Right lobe of liver (tissue), 6 donors: ENCODE data around the gene LINC00632. TPM values are rescaled to one million over a fixed set of nuclear protein-coding genes. Genes with fewer than 3 reads are reported as not detected.

ENCODE experiments used
- ATAC-seq, 4 donors: fragments of 200-7000 bp; cut with Tn5 transposase; one replicate each; pipeline ENCODE4 v1.9.1; 2020; ENCODE audit warnings: mild to moderate bottlenecking in 4 of 4, moderate library complexity in 4 of 4
- DNase-seq, 3 donors: peaks; one replicate each; pipeline ENCODE4 v3.0.0-alpha.2; 2020
- H3K27ac ChIP-seq, 3 donors: fragments of 200-600 bp; one replicate each; pipeline ENCODE4 v1.8.0; 2022
- H3K27me3 ChIP-seq, 2 donors: fragments of 200-600 bp; one replicate each; pipeline ENCODE4 v1.8.0; 2022
- H3K36me3 ChIP-seq, 4 donors: fragments of 200-600 bp; sonication (generic) in 1 of 4; one replicate each; pipeline versions ENCODE4 v1.5.1 to v1.8.0; 2017 to 2022; ENCODE audit warnings: control low read depth in 1 of 4
- H3K4me1 ChIP-seq, 4 donors: fragments of 200-600 bp; sonication (generic) in 1 of 4; one replicate each; pipeline versions ENCODE4 v1.5.1 to v1.8.0; 2017 to 2022; ENCODE audit warnings: control low read depth in 1 of 4
- H3K4me3 ChIP-seq, 3 donors: fragments of 200-600 bp; one replicate each; pipeline ENCODE4 v1.8.0; 2022
- H3K9me3 ChIP-seq, 4 donors: fragments of 200-600 bp; sonication (generic) in 1 of 4; one replicate each; pipeline versions ENCODE4 v1.5.1 to v1.8.0; 2017 to 2022; ENCODE audit warnings: control low read depth in 1 of 4
- POLR2A ChIP-seq: fragments of 450-650 bp; IDR thresholded peaks from one replicate; pipeline ENCODE4 v1.6.1; 2017; ENCODE audit warnings: antibody characterized with exemption, mild to moderate bottlenecking
- WGBS: methylation state at CpG from one replicate; pipeline ENCODE4 v1.1.6; 2018; ENCODE audit warnings: low coverage, low lambda C conversion rate; ENCODE audit not compliant: insufficient coverage; ENCODE audit errors: missing lambda C conversion rate; 5-methylcytosine and 5-hydroxymethylcytosine counted together
- intact Hi-C, 2 donors: fragments of 100-400 bp; cut with DNase I; formaldehyde crosslinking; loops; one replicate each; pipeline versions ENCODE4 v1.11.2 to v1.14.1; 2022
- total RNA-seq, 6 experiments: library from RNA; depleted of rRNA in 2 of 6; stranded (reverse); fragments of >200 nt in 2 of 6; fragmentation: NEBNext Ultra II Directional in 3 of 6; extraction: Animal tissue kit (Norgen Biotek cat#: 25700) in 3 of 6; gene quantifications; one replicate each; pipeline versions ENCODE4 v1.1.0 to v1.2.4, GENCODE V29; 2016 to 2023
- TF ChIP-seq, protein P1 (sequence below), 4 donors: fragments of 200-600 bp in 3 of 4; fragments of 450-650 bp in 1 of 4; IDR thresholded peaks; one replicate each; pipeline versions ENCODE4 v1.5.1 to v1.8.0; 2016 to 2022; ENCODE audit warnings: antibody characterized with exemption in 4 of 4, mild to moderate bottlenecking in 2 of 4
- donor health status: DM: no; HTN: yes; CAD: no.
- donor health status: DM: no; HTN: no; CAD: no.
- donor health status: DM: no; HTN: no; CAD: no.
- donor health status: DM: no; HTN: yes; CAD: no.
- donor health status: DM: no; HTN: yes; CAD: no.

Gene LINC00632
- total RNA-seq, 6 experiments from 2014 or later: 1.5 to 2.6 (median 2.1) TPM

GRCh38 chrX:140815868-140816267, 106.3 kb downstream of the LINC00632 start:
- no peak for DNase-seq
- TF ChIP-seq POLR2A: no peak
- TF ChIP-seq, protein P1, sequence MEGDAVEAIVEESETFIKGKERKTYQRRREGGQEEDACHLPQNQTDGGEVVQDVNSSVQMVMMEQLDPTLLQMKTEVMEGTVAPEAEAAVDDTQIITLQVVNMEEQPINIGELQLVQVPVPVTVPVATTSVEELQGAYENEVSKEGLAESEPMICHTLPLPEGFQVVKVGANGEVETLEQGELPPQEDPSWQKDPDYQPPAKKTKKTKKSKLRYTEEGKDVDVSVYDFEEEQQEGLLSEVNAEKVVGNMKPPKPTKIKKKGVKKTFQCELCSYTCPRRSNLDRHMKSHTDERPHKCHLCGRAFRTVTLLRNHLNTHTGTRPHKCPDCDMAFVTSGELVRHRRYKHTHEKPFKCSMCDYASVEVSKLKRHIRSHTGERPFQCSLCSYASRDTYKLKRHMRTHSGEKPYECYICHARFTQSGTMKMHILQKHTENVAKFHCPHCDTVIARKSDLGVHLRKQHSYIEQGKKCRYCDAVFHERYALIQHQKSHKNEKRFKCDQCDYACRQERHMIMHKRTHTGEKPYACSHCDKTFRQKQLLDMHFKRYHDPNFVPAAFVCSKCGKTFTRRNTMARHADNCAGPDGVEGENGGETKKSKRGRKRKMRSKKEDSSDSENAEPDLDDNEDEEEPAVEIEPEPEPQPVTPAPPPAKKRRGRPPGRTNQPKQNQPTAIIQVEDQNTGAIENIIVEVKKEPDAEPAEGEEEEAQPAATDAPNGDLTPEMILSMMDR (IDR thresholded peaks at IDR 0.05): no peak
- no peak for ATAC-seq
- Histone ChIP-seq H3K27me3 (peaks cover 0 to 11% of the 10 kb centered on the region in 2 donors), H3K27ac (no peak overlapping the region), H3K4me1 (no peaks in the 10 kb centered on the region), H3K9me3 (peaks cover 0 to 5% (median 0%) of the 10 kb centered on the region in 4 donors), H3K4me3 (no peak overlapping the region), H3K36me3 (no peaks in the 10 kb centered on the region)
- intact Hi-C loops: no loop called here
- 0% methylated on average over 1 of the region's 6 CpGs for WGBS

- ATAC-seq: peak; percentile 44 to 58 (median 56)
These were observed 108.4 kb downstream of the LINC00632 start for GRCh38 chrX:140817943-140818342.

DNA sequence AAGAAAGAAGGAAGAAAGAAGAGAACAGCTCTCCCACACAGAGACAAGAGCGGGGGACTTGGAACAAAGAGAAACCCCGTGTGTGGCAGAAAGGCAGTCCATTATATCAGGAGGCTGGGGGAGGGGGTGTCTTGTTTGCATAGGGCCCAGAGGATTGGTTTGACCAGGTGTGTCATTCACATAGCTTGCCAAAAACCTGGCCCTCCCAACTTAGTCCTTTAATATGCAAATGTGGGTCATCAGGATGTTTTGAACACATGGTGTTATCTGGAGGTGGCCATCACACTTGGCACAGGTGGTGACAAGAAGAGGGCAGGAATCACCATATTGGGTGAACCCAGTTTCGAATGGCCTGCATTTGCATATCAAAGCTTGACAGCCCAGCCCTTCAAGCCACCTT, 111.7 kb downstream of the LINC00632 start:
- no peaks in the 10 kb centered on the region for H3K4me1 ChIP-seq
- H3K36me3 ChIP-seq: no peaks in the 10 kb centered on the region
- H3K27me3 ChIP-seq: peaks cover 0 to 17% of the 10 kb centered on the region in 2 donors
- ATAC-seq (no peak), DNase-seq (no peak)
- H3K4me3 ChIP-seq: no peak overlapping the region
- intact Hi-C loops: no loop called here
- TF ChIP-seq POLR2A: no peak
- TF ChIP-seq, protein P1 (IDR thresholded peaks at IDR 0.05): no peak
- no peak overlapping the region for H3K27ac ChIP-seq
- WGBS: 30% methylated on average over 3 of the region's 3 CpGs
- no peaks in the 10 kb centered on the region for H3K9me3 ChIP-seq

More at GRCh38 chrX:140817943-140818342, 108.4 kb downstream of the LINC00632 start:
- TF ChIP-seq, protein P1 (IDR thresholded peaks at IDR 0.05): peak; percentile 59 to 71 (median 68)
- TF ChIP-seq POLR2A: no peak
- intact Hi-C loops: no loop called here
- Histone ChIP-seq H3K27ac (no peak overlapping the region), H3K9me3 (peaks cover 0 to 2% (median 0%) of the 10 kb centered on the region in 4 donors), H3K36me3 (no peaks in the 10 kb centered on the region), H3K4me3 (no peak overlapping the region), H3K27me3 (peaks cover 0 to 11% of the 10 kb centered on the region in 2 donors), H3K4me1 (no peaks in the 10 kb centered on the region)
- DNase-seq: no peak
- 26% methylated on average over 6 of the region's 6 CpGs for WGBS

- H3K27ac ChIP-seq: no peak overlapping the region
- H3K9me3 ChIP-seq: no peaks in the 10 kb centered on the region
- ATAC-seq: no peak
- no peak for DNase-seq
- H3K36me3 ChIP-seq: no peaks in the 10 kb centered on the region
- no peak overlapping the region for H3K4me3 ChIP-seq
- TF ChIP-seq, protein P1 (IDR thresholded peaks at IDR 0.05): no peak
- no peak for TF ChIP-seq POLR2A
- intact Hi-C loops: no loop called here
- 0% methylated on average over 1 of the region's 1 CpG for WGBS
- no peaks in the 10 kb centered on the region for H3K4me1 ChIP-seq
- H3K27me3 ChIP-seq: peaks cover 0 to 15% of the 10 kb centered on the region in 2 donors
These were observed 112.6 kb downstream of the LINC00632 start for GRCh38 chrX:140822184-140822583.

- TF ChIP-seq, protein P1 (IDR thresholded peaks at IDR 0.05): no peak
- no peak for TF ChIP-seq POLR2A
- intact Hi-C loops: no loop called here
- H3K4me1 ChIP-seq: no peaks in the 10 kb centered on the region
- 41% methylated on average over 3 of the region's 3 CpGs for WGBS
- peaks cover 0 to 13% of the 10 kb centered on the region in 2 donors for H3K27me3 ChIP-seq
- H3K27ac ChIP-seq: no peak overlapping the region
- DNase-seq: no peak
- no peak overlapping the region for H3K4me3 ChIP-seq
- H3K36me3 ChIP-seq: no peaks in the 10 kb centered on the region
- no peak for ATAC-seq
- no peaks in the 10 kb centered on the region for H3K9me3 ChIP-seq
These were observed 113.3 kb downstream of the LINC00632 start for GRCh38 chrX:140822861-140823260.
